Stimulated activated CD4-positive, alpha-beta T cell treated with anti-CD3 and anti-CD28 coated beads, Interleukin-15, amount 100 ng/mL, for 48 hours (primary cell): ENCODE measurements around the gene CATSPERE.

Experiments used
- DNase-seq, 2 donors: peaks; one replicate each; pipeline ENCODE4 v3.0.0-alpha.2; 2020; ENCODE audit warnings: low read depth in 2 of 2

Gene CATSPERE, protein sequence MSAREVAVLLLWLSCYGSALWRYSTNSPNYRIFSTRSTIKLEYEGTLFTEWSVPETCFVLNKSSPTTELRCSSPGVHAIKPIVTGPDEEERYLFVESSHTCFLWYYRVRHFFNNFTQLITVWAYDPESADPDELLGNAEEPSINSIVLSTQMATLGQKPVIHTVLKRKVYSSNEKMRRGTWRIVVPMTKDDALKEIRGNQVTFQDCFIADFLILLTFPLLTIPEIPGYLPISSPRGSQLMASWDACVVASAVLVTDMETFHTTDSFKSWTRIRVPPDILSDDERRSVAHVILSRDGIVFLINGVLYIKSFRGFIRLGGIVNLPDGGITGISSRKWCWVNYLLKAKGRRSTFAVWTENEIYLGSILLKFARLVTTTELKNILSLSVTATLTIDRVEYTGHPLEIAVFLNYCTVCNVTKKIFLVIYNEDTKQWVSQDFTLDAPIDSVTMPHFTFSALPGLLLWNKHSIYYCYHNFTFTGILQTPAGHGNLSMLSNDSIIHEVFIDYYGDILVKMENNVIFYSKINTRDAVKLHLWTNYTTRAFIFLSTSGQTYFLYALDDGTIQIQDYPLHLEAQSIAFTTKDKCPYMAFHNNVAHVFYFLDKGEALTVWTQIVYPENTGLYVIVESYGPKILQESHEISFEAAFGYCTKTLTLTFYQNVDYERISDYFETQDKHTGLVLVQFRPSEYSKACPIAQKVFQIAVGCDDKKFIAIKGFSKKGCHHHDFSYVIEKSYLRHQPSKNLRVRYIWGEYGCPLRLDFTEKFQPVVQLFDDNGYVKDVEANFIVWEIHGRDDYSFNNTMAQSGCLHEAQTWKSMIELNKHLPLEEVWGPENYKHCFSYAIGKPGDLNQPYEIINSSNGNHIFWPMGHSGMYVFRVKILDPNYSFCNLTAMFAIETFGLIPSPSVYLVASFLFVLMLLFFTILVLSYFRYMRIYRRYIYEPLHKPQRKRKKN

DNA sequence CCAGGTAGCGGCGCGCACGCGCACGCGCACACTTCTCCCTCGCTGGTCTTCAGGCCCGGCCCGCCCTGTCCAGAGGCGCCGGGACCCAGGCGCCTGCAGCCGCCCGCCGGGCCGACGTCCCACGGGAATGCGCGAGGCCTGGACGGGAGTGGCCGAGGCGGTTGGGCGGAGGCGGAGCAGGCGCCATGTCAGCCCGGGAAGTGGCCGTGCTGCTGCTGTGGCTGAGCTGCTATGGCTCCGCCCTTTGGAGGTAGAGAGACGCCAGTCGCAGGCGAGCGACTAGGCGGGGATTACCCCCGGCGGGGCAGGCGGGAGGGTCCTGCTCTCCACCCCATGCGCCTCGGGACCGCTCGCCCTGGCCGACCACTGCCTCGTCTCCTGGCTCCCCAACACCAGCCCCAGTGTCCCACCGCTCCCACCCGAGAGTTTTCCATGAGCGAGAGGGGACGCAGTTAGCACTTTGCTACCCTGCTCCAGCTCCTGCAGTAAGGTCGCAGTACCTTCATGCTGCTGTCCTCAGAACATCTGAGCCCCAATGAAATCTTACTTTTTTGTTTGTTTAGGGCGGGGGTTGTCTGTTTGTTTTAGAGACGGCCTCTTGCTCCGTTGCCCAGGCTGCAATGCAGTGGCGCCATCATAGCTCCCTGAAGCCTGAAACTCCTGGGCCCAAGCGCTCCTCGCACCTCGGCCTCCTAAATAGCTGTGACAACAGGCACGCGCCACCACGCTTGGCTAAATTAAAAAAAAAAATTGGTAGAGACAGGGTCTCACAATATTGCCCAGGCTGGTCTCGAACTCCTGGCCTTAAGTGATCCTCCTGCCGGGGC is at the start of gene CATSPERE:
TSS of gene CATSPERE (plus strand) at position 29 of the 827 bp plus-strand sequence. CDS start at position 186, 157 bp downstream.
- DNase-seq: peak; percentile 48 to 65

DNA sequence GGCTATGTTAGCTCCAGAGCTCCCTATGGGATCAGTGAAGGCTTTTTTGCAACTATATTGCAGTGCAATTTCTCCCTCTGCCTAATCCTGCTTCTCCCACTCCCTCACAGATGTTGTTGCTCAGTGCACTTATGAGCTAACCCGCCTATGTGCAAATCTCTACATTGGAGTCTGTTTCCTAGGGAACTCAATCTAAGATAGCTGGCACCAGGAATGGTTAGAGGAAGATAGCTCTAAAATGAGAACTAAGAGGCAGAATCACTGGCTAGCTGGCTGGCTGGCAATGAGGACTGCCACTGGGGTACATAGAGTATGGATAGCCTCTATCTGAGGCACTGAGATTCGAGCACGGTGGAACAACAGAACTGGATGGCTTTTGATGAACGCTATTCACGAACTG is 48.9 kb upstream of the CATSPERE start:
- DNase-seq: no peak

DNA sequence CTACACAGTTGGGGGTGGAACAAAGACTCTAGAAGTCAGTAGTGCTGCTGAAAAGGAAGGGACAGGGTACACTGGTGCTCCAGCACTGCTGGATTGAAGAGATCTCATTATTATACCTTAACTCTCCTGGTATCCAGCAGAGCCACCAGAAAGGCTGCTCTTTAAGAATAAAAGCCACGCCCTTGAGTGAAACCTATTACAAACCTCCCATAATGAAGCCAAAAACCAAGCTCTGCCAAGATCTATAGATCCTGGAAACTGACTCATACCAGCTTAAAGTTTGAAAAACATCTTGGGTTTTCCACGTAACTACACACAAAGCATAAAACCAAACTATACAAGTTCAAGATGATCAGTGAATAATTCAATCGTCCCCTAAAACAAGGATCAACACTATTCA is 47.3 kb upstream of the CATSPERE start:
- DNase-seq: no peak

DNA sequence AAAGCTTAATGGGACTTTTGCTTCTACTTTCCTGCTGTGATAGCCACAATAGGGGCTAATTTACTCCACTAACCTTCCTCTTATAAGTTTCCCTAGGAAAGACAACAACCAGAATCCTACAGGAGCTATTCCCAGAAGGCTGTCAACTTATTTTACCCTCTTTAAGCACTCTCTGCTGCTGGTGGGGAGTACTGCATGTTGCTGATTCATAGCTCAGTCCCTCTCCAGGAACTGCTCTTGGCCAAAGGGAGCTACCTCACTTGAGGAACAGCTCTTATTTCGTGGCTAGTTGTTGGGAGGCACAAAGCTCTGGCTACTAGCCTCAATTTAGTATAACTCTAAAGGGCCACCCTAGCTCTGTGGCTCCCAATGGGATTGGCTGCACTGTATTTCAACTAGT is 46.5 kb upstream of the CATSPERE start:
- no peak for DNase-seq

DNA sequence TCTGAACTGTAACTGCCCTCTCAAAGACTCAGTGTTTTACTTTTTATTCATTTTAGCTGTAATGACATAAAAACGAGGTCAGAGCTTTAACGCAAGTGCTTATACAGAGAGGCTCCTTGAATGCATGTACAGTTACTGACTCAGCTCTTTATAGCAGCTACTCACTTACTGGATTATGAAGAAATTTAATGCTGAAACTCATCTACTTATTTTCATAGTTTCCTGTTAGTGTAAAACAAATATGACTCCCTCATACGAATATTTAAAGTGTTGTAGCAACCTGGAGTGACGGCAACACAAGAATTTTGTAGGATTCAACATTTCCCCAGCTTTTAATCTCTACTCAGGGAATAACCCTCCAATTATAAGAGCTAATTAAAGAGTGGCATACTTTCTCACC is 42.0 kb upstream of the CATSPERE start:
- DNase-seq: no peak

DNA sequence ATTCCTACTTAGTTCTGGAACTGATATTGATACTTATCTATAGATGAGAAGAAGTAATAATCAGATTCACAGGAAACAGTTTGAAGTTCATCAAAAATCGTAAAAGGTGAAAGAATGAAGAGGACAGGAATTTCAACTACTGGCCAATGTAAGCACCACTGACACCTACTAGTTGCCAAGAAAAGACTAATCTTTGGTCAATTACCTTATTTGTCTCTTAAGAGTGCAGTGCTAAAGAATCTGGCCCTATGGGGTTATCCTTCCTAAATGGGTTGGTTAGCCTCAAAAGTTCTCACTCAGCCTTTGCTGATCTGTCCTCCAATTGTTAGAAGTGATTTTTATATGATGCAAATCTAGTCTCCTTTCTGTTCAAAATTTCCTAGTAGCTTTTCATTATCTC is 38.9 kb upstream of the CATSPERE start:
- no peak for DNase-seq

DNA sequence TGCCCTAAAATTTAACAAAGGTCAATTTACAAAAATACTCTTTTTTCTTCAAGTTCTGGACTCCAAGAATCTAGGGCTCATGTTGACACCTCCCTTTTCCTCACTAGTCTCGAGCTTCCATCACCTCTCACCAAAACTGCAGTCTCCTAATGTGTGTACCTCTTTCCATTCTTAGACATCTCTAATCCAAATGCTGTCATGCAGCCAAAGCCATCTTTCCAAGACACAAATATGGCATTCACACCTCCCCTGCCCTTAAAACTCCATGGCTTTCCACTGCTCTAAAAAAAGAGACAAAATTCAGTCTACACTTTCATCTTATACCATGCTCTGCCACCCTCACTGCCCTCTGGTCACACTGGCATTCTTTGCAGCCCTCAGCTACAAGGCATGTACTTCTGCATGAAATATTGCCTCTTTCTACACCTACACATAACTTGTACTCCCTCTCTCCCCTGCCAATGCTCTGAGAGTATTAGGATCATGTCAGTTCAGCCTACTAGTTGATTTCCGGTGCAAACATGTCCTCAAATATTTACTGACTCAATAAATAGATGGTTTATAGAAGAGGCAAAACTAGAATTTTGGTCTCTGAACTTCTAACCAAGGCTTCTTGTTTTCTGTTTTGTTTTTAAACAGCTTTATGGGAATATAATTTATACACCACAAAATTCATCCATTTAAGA is 36.3 kb upstream of the CATSPERE start:
- DNase-seq: no peak

DNA sequence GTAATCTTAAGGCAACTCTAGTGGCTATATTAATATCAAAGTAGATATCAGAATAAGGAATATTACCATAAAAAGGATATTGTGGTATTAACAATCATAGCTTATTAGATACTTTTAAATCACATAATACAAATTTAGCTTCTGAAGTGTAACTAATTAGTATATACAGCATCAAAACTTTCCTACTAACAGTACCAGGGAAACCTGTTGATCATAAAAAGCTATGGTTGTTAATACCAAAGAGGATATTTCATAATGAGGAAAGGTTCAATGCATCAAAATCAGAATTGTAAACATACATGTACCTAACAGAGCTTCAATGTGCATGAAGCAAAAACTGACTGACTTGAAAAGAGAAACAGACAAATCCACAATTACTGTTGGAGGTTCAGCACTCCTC is 33.4 kb upstream of the CATSPERE start:
- no peak for DNase-seq

DNA sequence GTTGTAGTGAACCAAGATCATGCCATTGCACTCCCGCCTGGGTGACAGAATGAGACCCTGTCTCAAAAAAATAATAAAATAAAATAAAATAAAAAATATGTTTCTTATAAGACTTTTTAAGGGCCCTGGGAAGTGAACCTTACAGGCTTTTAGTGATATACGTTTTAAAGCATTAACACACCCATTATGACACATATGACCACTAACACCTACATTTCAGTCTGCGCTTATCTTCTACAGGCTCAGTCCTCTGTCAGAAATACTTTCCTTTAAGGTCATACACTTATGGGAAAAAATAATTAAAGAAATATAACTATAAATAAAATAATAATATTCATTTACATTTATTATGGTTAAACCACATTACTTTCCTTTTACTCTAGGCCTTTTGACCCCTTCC is 31.3 kb upstream of the CATSPERE start:
- DNase-seq: no peak

DNA sequence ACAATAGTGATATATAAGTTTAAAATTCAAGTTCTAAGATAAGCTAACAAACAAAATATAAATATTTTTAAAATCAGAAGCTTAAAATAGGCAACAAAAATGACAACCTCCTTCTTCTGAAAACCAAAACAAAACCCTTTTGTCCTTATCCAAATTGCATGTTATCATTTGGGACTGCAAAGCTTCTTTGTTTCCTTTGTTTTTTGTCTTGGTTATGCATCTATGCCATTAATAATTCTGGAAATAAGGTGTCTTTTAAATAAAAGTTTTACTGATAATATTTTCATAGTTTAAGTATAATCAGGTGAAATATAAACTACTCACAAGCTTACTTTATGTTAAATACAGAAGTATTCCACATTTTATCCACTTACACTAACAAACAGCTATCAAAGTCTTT is 29.9 kb upstream of the CATSPERE start:
- DNase-seq: no peak

DNA sequence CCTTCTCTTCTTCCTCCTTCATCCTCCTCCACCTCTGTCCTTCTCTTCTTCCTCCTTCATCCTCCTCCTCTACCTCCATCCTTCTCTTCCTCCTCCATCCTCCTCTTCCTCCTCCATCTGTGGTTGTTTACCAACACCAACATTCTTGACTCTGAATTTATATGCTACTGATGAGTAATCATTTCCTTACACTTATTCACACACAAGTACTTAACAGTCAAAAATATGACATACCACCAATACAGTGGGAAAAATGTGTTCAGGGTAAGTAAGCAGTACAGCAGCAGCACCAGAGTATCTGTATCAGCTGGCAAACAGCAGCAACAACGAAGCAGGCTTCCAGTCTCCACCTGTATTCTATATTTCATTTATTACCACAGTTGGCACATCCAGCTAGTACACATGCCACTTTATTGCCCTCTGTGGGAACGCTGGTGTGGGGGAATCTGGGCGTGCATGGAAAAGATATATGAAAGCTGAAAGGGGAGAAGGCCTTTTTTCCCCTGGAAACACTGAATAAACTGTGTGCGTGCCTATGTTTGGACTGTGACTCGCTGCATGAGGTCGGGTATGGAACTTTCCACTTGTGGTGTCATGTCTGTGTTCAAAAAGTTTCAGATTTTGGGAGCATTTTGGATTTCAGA is 25.4 kb upstream of the CATSPERE start:
- peak in 1 of 2 donors; percentile 8 for DNase-seq

DNA sequence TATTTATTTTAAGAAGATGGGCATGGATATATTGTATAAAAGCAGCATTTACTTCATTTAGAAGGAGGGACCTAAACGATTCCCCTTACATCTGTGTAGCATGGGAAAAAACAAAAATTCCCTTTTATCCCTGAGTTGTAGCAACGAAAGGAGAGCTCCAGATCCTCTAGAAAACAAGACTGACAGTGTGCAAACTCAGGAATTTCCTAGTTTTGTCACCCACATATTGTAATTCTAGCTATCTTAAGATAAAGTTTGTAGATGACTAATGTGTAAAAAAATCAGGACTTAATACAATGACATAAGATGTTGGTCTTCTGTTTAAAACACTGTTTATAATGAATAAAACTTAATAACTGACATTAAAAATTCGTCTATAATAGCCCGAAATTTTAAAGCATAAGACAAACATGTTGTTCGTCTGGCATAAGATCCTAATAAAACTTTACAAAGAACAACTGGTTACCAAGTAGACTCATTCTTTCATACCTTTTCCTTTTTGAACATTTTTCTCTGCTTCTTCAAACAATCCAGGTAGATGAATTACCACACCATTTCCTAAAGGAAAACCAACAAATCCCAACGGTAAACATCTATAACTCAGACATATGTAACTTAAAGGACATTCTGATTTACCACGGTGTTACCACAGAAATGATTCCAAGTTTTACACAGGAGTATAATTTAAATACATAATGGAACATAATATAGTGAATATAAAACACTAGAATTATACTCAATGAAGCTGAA is 24.6 kb upstream of the CATSPERE start:
- no peak for DNase-seq

DNA sequence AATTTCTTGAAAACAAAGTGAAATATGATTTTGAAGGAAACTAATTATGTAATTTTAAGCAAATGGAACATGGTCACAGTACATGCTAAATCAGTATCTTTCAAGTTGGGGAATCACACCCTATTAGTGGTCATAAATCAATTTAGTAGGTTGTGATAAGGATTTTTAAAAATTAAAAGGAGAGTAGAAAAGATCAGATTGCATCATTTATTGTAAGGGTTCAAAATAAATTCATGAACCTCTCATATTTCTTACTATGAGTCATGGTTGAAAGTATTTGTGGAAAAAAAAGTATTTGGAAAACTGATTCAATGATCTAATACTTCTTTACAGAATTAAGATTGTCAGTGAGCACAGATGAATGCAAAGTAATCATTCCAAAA is 24.0 kb upstream of the CATSPERE start:
- no peak for DNase-seq

DNA sequence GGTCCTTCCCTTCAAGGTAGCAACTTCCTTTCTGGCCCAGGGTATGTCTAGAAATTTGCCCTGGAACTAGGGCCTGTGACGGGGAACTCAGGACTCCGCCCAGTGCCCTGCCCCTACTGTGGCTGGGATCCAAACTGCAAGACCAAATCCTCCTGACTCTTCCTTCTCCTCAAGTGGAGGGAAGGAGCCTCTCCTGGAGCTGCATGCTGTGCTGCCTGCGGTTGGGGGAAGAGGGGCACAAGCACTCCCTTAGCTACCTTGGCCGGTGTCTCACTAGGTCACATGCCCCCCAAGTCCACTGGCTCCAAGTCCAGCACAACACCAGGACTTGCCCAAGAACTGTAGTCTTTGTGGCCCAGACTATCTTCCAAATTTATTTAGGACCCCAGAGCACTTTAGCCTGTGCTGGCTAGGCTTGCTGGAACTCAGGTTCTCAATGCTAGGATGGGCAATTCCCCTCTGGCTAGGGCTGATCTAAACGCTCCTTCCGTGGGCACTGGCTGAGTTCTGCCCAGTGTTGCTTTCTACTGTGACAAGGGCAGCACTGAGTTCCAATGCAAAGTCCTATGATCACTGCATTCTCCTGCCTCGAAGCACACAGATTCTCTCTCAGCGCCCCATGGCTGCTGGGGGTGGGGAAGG is 21.6 kb upstream of the CATSPERE start:
- no peak for DNase-seq

DNA sequence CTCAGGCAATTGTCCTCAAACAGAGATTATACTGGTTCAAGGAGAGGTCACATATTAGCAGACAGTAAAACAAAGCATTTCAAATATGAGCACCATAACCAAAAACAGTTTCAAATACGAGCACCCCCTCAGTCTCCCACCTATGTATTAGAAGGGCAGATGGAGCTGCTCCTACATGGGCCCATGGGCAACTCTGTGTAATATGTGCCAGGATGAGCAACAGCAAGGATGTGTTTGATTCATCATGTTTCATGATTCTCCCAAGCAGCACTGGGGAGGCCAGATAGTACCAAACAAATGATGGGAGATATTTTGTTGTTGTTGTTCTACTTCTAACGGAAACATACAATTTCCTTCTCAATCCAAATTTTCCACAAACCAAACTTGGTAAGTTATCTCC is 18.2 kb upstream of the CATSPERE start:
- no peak for DNase-seq

DNA sequence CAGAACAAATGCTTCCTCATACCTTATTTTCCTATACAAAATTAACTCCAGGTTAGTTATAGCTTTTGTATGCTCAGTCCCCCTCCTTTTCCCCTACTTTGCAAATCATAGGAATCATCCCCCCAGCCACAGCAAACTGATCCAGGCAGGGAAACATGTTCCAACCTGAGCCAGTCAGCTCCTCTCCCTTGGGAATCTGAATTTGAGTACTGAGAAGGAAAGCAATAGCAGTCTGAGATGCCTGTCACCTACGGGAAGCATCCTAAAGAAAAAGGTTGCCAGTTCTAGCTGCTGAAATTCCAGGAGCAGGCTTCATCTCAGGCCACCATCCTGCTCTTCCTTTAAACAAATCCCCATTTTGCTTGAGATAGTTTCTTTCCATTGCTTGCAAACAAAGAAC is 16.2 kb upstream of the CATSPERE start:
- no peak for DNase-seq

DNA sequence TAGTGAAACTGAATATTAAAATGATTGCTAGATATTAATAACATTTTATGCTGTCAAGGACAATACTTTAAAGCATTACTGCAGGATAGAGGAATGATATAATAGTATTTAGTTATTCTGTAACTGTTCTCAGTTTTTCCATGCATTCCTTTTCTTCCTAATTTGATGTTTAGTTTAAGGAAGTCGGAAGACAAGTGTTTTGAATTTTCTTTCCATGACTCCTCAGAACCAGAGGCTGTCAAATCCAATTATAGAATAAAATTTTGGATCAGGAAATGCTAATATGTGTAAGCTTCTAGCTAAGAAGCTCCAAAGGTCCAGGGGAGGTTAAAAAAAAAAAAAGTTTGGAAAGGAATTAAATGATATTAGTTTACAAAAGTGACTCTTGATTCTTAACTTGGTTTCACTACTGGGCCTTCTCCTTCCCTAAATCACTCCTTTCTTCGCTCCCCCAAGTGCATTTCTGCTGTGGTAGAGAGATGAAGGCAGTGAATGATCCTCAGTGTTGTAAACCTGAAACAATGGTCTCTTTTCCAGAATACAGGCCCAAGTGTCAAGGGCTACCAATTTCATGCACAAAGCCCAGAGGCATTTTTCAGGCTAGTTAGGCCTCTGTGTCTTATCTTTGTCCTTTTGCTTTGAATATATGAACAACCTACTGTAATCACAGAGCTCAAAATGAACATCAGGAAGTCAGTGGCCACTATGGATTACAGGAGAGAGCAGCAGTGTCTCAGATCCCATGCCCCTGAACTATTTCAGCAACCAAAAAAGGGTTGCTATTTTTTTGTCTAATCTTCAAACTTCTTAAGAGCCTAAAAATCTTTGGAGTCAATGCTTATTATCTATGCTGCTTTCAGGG is 15.5 kb upstream of the CATSPERE start:
- DNase-seq: no peak

DNA sequence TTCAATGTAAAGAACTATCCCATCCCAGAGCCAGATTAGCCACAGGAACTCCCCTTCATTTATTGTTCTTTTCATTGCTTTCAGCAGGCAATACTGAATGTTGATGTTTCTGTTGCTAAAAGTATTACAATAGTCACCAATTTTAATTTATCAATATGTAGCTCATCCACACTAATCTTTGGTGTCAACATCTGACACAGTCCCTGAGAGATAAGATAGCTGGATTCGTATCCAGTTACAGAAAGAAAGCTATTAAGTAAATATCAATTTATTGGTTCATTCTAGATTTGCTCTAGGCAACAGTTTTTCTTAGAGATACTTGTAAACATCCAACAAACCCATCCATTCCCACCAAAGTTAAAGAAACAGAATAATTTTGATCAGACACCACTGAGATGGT is 14.0 kb upstream of the CATSPERE start:
- DNase-seq: no peak

DNA sequence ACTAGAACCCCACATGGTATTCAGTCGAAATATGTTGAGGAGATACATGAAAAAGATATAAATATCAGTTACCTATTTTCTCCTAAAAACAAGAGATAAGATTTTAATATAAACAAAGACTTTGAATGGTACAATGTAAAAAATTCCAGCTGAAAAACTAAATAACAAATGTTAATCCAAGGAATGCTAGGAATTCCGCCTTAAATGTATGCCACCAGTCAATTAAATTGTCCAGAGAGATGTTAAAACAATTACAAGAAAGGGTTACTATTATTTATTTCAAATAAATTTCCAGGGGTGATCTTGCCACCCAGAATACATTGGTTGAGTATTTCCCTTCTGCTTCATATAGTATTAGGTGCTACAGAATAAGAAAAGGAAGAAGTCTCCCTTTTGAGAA is 13.5 kb upstream of the CATSPERE start:
- DNase-seq: no peak
